Breast epithelium (tissue), 3 donors: ENCODE results near the gene GLYATL1B.
"Not testable (repeated sequence)": the region's sequence is repeated elsewhere in the genome, so short reads cannot be mapped to it uniquely, and the experiment has no call there.

Source experiments
- CTCF ChIP-seq, 3 donors: fragments of 450-650 bp; IDR thresholded peaks; one replicate each; pipeline ENCODE4 v1.5.1; 2016 to 2017; ENCODE audit warnings: antibody characterized with exemption in 3 of 3, mild to moderate bottlenecking in 3 of 3, moderate library complexity in 3 of 3
- POLR2A ChIP-seq: fragments of 450-650 bp; IDR thresholded peaks from one replicate; pipeline ENCODE4 v1.6.1; 2016; ENCODE audit warnings: antibody characterized with exemption, mild to moderate bottlenecking, moderate library complexity
- POLR2AphosphoS5 ChIP-seq, 3 donors: sonication (generic); formaldehyde crosslinking; IDR thresholded peaks; one replicate each; pipeline ENCODE4 v1.6.1; 2017; ENCODE audit warnings: antibody characterized with exemption in 3 of 3

DNA sequence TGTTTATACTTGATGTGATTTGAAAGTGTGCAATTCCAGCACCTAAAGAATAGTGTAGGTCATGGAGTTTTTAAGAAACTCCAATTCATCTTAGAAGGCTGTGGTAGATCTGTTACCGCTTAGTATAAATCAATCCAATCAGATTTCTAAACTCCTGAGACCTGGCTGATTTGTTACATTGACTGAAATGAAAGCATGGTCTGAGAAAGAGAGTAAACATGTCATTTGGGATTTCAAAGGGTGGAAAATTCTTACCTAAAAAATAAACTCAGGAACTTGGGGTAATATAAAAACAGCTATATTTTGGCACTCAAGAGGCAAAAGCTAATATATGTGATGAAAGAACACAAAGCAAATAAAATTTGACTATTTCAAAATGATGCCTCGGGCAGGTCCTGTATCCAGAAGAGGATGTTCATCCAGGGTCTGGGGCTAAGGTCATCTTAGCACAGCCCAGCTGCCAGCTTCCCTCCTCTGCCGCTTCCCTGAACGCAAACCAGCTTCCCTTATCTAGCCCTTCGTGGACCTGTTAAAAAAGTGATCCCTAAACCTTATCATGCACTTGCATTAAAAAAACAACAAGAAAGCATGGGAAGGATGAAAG, 10.0 kb downstream of the GLYATL1B start:
- TF ChIP-seq CTCF (IDR thresholded peaks at IDR 0.05); POLR2A; POLR2AphosphoS5 (IDR thresholded peaks at IDR 0.05): not testable (repeated sequence)
